Neutrophil (primary cell): ENCODE measurements around the gene SLC35A5.

Experiments
- H3K27ac ChIP-seq: fragments of 200-600 bp; sonication (generic); 2 replicates; pipeline ENCODE4 v1.5.1; 2016; ENCODE audit warnings: mild to moderate bottlenecking, moderate library complexity
- H3K27me3 ChIP-seq: fragments of 200-600 bp; sonication (generic); 2 replicates; pipeline ENCODE4 v1.6.0; 2016; ENCODE audit warnings: mild to moderate bottlenecking
- H3K36me3 ChIP-seq: fragments of 200-600 bp; sonication (generic); 2 replicates; pipeline ENCODE4 v1.5.1; 2017
- H3K4me1 ChIP-seq, 2 experiments: fragments of 200-600 bp in 1 of 2; sonication (generic) in 1 of 2; 1 replicate in 1 of 2; 2 replicates in 1 of 2; pipeline versions ENCODE4 v1.5.1 to v1.6.1; 2013 to 2016; ENCODE audit warnings: low read depth in 1 of 2, low read length in 1 of 2, mild to moderate bottlenecking in 1 of 2, moderate library complexity in 1 of 2; ENCODE audit not compliant: control insufficient read depth in 1 of 2, insufficient read depth in 1 of 2
- H3K4me3 ChIP-seq, 2 experiments: fragments of 200-600 bp in 1 of 2; sonication (generic) in 1 of 2; 1 replicate in 1 of 2; 2 replicates in 1 of 2; pipeline ENCODE4 v1.5.1; 2013 to 2016; ENCODE audit warnings: low read depth in 1 of 2, low read length in 1 of 2, mild to moderate bottlenecking in 1 of 2, moderate library complexity in 1 of 2
- H3K9me3 ChIP-seq: fragments of 200-600 bp; sonication (generic); 2 replicates; pipeline ENCODE4 v1.5.1; 2016
- CTCF ChIP-seq: fragments of 200-600 bp; sonication (generic); IDR thresholded peaks from 2 replicates; pipeline ENCODE4 v1.5.1; 2016; ENCODE audit warnings: antibody characterized with exemption

SLC35A5 gene

GRCh38 chr3:112605285-112605684 lies 43.4 kb downstream of the SLC35A5 start:
- no peaks in the 10 kb centered on the region for H3K9me3 ChIP-seq

DNA sequence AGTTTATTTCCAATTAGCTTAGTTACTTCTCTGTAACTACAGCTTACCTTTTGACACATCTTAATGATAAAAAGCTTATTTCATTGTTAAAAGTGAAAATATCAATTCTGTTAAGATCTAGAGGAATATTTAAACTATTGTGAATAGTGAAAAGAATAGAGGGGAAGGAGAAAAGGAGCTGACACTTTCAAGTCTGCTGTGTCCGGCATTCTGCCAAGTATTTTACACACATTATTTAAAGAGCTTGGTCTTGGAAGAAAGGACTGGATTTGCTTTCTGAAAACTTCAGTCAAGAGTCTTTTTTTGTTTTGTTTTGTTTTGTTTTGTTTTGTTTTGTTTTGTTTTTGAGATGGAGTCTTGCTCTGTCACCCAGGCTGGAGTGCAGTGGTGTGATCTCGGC lies 44.3 kb downstream of the SLC35A5 start:
- no peak for TF ChIP-seq CTCF
- Histone ChIP-seq H3K9me3 (no peaks in the 10 kb centered on the region), H3K27me3 (peaks cover 4% of the 10 kb centered on the region), H3K36me3 (no peaks in the 10 kb centered on the region), H3K4me1 (peaks cover 20% of the 10 kb centered on the region in 2 experiments), H3K27ac (no peak overlapping the region), H3K4me3 (no peak overlapping the region)

More at GRCh38 chr3:112605285-112605684, 43.4 kb downstream of the SLC35A5 start:
- Histone ChIP-seq H3K36me3 (no peaks in the 10 kb centered on the region), H3K27ac (no peak overlapping the region), H3K4me1 (peaks cover 20 to 27% of the 10 kb centered on the region in 2 experiments), H3K4me3 (no peak overlapping the region), H3K27me3 (peaks cover 4% of the 10 kb centered on the region)
- no peak for TF ChIP-seq CTCF

DNA sequence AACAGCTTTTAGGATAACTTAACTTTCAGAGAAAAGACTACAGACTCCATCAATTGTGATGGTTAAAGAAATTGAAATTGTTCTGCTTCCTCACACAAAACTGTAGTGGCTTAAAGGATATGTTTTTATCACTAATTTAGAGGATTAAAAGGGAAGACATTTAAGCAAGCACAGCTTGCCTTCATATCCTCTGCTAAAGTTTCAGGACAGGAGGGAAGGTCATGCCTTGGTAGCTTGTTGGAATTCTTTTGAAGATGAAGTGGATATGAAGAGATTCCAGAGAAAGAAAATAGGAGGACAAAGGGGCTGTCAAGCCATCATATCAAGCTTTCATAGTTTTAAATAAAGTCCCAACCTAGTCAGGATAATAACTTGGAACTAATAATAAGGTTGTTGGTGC lies 46.0 kb downstream of the SLC35A5 start:
- H3K9me3 ChIP-seq, result no peaks in the 10 kb centered on the region
- no peak overlapping the region for H3K27ac ChIP-seq
- H3K36me3 ChIP-seq, result no peaks in the 10 kb centered on the region
- no peak for TF ChIP-seq CTCF
- no peak overlapping the region for H3K4me3 ChIP-seq
- H3K27me3 ChIP-seq, result peaks cover 4% of the 10 kb centered on the region
- peaks cover 8 to 14% of the 10 kb centered on the region in 2 experiments for H3K4me1 ChIP-seq

- no peaks in the 10 kb centered on the region for H3K9me3 ChIP-seq
- peaks cover 6 to 12% of the 10 kb centered on the region in 2 experiments for H3K4me1 ChIP-seq
- TF ChIP-seq CTCF, result no peak
- no peak overlapping the region for H3K27ac ChIP-seq
- H3K27me3 ChIP-seq, result peaks cover 4% of the 10 kb centered on the region
- H3K4me3 ChIP-seq, result no peak overlapping the region
- H3K36me3 ChIP-seq, result no peaks in the 10 kb centered on the region
Measured at GRCh38 chr3:112610121-112610520, 48.3 kb downstream of the SLC35A5 start.

DNA sequence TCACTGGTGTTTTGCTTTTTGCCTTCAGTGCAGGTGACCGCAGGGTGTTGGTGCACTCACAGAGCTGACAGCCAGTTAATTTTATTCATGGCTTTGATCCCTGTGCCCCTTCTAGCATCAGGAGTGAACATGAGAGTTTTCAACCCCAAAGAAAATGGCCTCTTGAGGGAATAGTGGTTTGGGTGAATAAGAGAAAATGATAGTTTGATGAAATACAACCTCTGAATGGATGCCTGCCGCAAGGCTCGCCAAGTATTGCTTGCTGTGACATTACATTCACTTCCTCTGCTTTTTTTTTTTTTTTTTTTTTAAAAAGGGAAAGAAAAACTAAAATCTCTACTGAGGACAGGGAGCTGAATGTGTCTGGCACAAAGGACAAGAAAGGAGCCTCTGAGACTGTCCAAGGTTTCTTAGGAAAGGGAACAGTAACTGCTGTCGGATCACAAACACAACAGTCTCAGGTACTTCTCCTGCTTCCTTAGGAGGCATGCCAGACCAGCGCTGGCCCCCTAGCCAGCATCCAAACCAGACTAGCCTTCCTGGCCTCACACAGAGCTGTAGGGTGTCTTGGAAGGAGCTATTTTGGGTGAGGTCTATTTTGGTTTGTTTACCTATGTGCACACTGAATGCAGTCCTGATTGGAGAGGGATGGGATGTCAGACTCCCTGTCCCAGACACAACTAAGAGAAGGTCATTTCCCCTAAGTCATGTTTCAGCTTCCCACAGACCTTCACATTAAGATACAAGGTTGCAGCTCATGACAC lies 50.1 kb downstream of the SLC35A5 start:
- Histone ChIP-seq H3K27me3 (no peaks in the 10 kb centered on the region), H3K36me3 (no peaks in the 10 kb centered on the region), H3K4me3 (no peak overlapping the region), H3K4me1 (peaks cover 6 to 12% of the 10 kb centered on the region in 2 experiments), H3K9me3 (no peaks in the 10 kb centered on the region), H3K27ac (no peak overlapping the region)
- TF ChIP-seq CTCF, result no peak
